K562 (cell line): ENCODE results near the gene PRSS23. TPM values are rescaled to one million over a fixed set of nuclear protein-coding genes. Genes with fewer than 3 reads are reported as not detected.

Experiments used
- ATAC-seq: fragments of 200-7000 bp; cut with Tn5 transposase; 3 replicates; pipeline ENCODE4 v1.9.1; 2020; ENCODE audit warnings: moderate library complexity
- BruUV-seq: library from RNA; stranded (reverse); fragments of 400-500 nt; replicated peaks from 2 replicates; lab custom pipeline; 2021; lab: Mats Ljungman, UMichigan
- CTCF ChIA-PET: fragments of 300-600 bp; formaldehyde crosslinking; extraction: SDS; loops from one replicate; lab custom pipeline; 2021; ENCODE audit warnings: low intra/inter-chr PET ratio; lab: Yijun Ruan, JAX
- POLR2A ChIA-PET: fragments of 300-600, 350-650 bp; sonication (Branson Sonifier 250); formaldehyde crosslinking; extraction: SDS; loops from one replicate; lab custom pipeline; 2021; ENCODE audit warnings: antibody characterized with exemption, inconsistent platforms; lab: Yijun Ruan, JAX
- DNase-seq, 4 experiments: peaks; one replicate each; pipeline versions ENCODE4 v3.0.0 to v3.0.0-alpha.2; 2011 to 2018; ENCODE audit warnings: low spot score in 3 of 4, mixed read lengths in 3 of 4; ENCODE audit errors: extremely low read depth in 1 of 4
- FAIRE-seq: peaks from 2 replicates; lab custom pipeline; 2011; peaks lifted over from hg19 to GRCh38; lab: Jason Lieb, UNC
- H2AFZ ChIP-seq: 2 replicates; pipeline ENCODE4 v1.6.0; 2011; ENCODE audit warnings: low read depth, low read length, control low read depth, inconsistent platforms
- H3K27ac ChIP-seq: fragments of 200-600 bp; 3 replicates; pipeline ENCODE4 v1.8.0; 2011; ENCODE audit warnings: low read depth, mild to moderate bottlenecking, control low read depth, inconsistent platforms, low read length, moderate library complexity, mixed read lengths; ENCODE audit errors: extremely low read depth
- H3K27me3 ChIP-seq, 2 experiments: fragments of 300-600 bp in 1 of 2; 2 replicates in 1 of 2; 3 replicates in 1 of 2; pipeline versions ENCODE4 v1.6.0 to v1.8.0; 2011; ENCODE audit warnings: inconsistent platforms in 2 of 2, low read length in 2 of 2, mild to moderate bottlenecking in 1 of 2, mixed read lengths in 1 of 2, moderate library complexity in 1 of 2; ENCODE audit not compliant: control insufficient read depth in 2 of 2, insufficient read depth in 2 of 2
- H3K36me3 ChIP-seq: fragments of 300-600 bp; 3 replicates; pipeline ENCODE4 v1.8.0; 2011; ENCODE audit warnings: mild to moderate bottlenecking, low read length, inconsistent platforms; ENCODE audit not compliant: control insufficient read depth, insufficient read depth
- H3K4me1 ChIP-seq, 2 experiments: fragments of 200-600 bp in 1 of 2; replicated peaks in 1 of 2; 2 replicates in 1 of 2; 3 replicates in 1 of 2; pipeline versions ENCODE4 v1.5.1 to v1.8.0; 2011; ENCODE audit warnings: inconsistent platforms in 2 of 2, low read length in 2 of 2, mild to moderate bottlenecking in 1 of 2, mixed read lengths in 1 of 2, moderate library complexity in 1 of 2; ENCODE audit not compliant: control insufficient read depth in 2 of 2, insufficient read depth in 2 of 2
- H3K4me2 ChIP-seq: 2 replicates; pipeline ENCODE4 v1.6.1; 2011; ENCODE audit warnings: low read length, control low read depth, inconsistent platforms, mixed read lengths; ENCODE audit not compliant: insufficient read depth
- H3K4me3 ChIP-seq: fragments of 200-600 bp; sonication (generic), shearing (Covaris generic); 2 replicates; pipeline ENCODE4 v1.5.1; 2016; ENCODE audit warnings: control low read depth, inconsistent platforms
- H3K79me2 ChIP-seq: fragments of 200-600 bp; 3 replicates; pipeline ENCODE4 v1.8.0; 2011; ENCODE audit warnings: low read length, inconsistent platforms; ENCODE audit not compliant: control insufficient read depth, insufficient read depth
- H3K9ac ChIP-seq, 2 experiments: 2 replicates each; pipeline versions ENCODE4 v1.6.0 to v1.6.1; 2011; ENCODE audit warnings: low read depth in 2 of 2, low read length in 2 of 2, control low read depth in 1 of 2, inconsistent platforms in 1 of 2, mild to moderate bottlenecking in 1 of 2, mixed read lengths in 1 of 2; ENCODE audit not compliant: insufficient read depth in 1 of 2
- H3K9me1 ChIP-seq: one replicate; pipeline ENCODE4 v1.6.0; 2011; ENCODE audit warnings: inconsistent platforms, mild to moderate bottlenecking, low read length, moderate library complexity; ENCODE audit not compliant: control insufficient read depth, insufficient read depth
- H3K9me3 ChIP-seq: replicated peaks from 2 replicates; pipeline ENCODE4 v1.5.1; 2011; ENCODE audit warnings: low read depth, low read length, inconsistent platforms; ENCODE audit not compliant: control insufficient read depth, insufficient read depth
- H4K20me1 ChIP-seq: replicated peaks from 2 replicates; pipeline ENCODE4 v1.6.1; 2011; ENCODE audit warnings: low read length, inconsistent platforms, mixed read lengths; ENCODE audit not compliant: control insufficient read depth, insufficient read depth
- CCNT2 ChIP-seq: IDR thresholded peaks from 2 replicates; pipeline ENCODE4 v1.6.1; 2011; ENCODE audit warnings: borderline replicate concordance, low read depth, mild to moderate bottlenecking, moderate library complexity, mixed read lengths, low read length; ENCODE audit not compliant: insufficient read length; ENCODE audit errors: extremely low read depth
- HDAC1 ChIP-seq, 2 experiments: fragments of 450-650 bp; IDR thresholded peaks; 2 replicates each; pipeline ENCODE4 v1.6.1; 2016 to 2017; ENCODE audit warnings: inconsistent platforms in 1 of 2, mild to moderate bottlenecking in 1 of 2, moderate library complexity in 1 of 2
- KDM4B ChIP-seq, 2 experiments: fragments of 450-650 bp in 1 of 2; sonication (generic) in 1 of 2; IDR thresholded peaks; 2 replicates each; pipeline ENCODE4 v1.6.1; 2016 to 2017; ENCODE audit warnings: borderline replicate concordance in 2 of 2, antibody characterized with exemption in 1 of 2, low read depth in 1 of 2, mild to moderate bottlenecking in 1 of 2
- MTA1 ChIP-seq: fragments of 450-650 bp; IDR thresholded peaks from 2 replicates; pipeline ENCODE4 v1.6.1; 2017; ENCODE audit warnings: borderline replicate concordance
- PML ChIP-seq: IDR thresholded peaks from 2 replicates; pipeline ENCODE4 v1.6.1; 2012; ENCODE audit warnings: low read length, inconsistent platforms
- PTRF ChIP-seq: fragments of 450-650 bp; IDR thresholded peaks from 2 replicates; pipeline ENCODE4 v1.6.1; 2016; ENCODE audit warnings: mild to moderate bottlenecking, missing genetic modification characterization, missing compliant biosample characterization
- RBM14 ChIP-seq: fragments of 200-400 bp; formaldehyde crosslinking; IDR thresholded peaks from 2 replicates; pipeline ENCODE4 v1.6.1; 2018; ENCODE audit warnings: low read depth, mild to moderate bottlenecking, low read length, moderate library complexity, borderline replicate concordance; ENCODE audit not compliant: insufficient read depth
- XRCC5 ChIP-seq: fragments of 200-400 bp; formaldehyde crosslinking; IDR thresholded peaks from 2 replicates; pipeline ENCODE4 v1.6.1; 2017; ENCODE audit warnings: low read depth, mild to moderate bottlenecking, low read length
- ZFP30 ChIP-seq: fragments of 250-450 bp; sonication (Bioruptor Pico); IDR thresholded peaks from 2 replicates; pipeline ENCODE4 v1.8.0; 2022; ENCODE audit warnings: moderate library complexity, mild to moderate bottlenecking, inconsistent platforms, borderline replicate concordance
- ZNF184 ChIP-seq: sonication (generic); formaldehyde crosslinking; IDR thresholded peaks from 2 replicates; pipeline ENCODE4 v1.5.0; 2020; ENCODE audit warnings: missing genetic modification reagents
- ZNF253 ChIP-seq: fragments of 250-450 bp; sonication (Bioruptor Pico); conservative IDR thresholded peaks from 2 replicates; pipeline ENCODE4 v1.6.1; 2021; ENCODE audit warnings: mild to moderate bottlenecking
- ZNF324 ChIP-seq: fragments of 250-450 bp; sonication (Bioruptor Pico); IDR thresholded peaks from 2 replicates; pipeline ENCODE4 v1.4.0; 2020; ENCODE audit warnings: mild to moderate bottlenecking
- ZNF830 ChIP-seq: fragments of 250-450 bp; sonication (Bioruptor Pico); IDR thresholded peaks from 2 replicates; pipeline ENCODE4 v1.5.0; 2021; ENCODE audit warnings: mild to moderate bottlenecking
- WGBS: fragments of 100-300 bp; shearing (Covaris generic); methylation state at CpG from one replicate; pipeline ENCODE4 v1.1.6; 2016; ENCODE audit warnings: low coverage, mixed read lengths; ENCODE audit not compliant: insufficient coverage; ENCODE audit errors: missing lambda C conversion rate; 5-methylcytosine and 5-hydroxymethylcytosine counted together
- in situ Hi-C: fragments of 300-500 bp; cut with MboI; formaldehyde crosslinking; loops from 4 replicates; pipeline ENCODE4 v1.15.0; 2018; ENCODE audit warnings: inconsistent platforms, mixed read lengths
- intact Hi-C: fragments of 100-400 bp; cut with micrococcal nuclease; formaldehyde crosslinking; loops from 2 replicates; pipeline ENCODE4 v1.14.2; 2022
- polyA plus RNA-seq, 8 experiments: library from polyadenylated mRNA; depleted of rRNA in 4 of 8; stranded (reverse) in 5 of 8; unstranded in 3 of 8; fragments of >200 nt; fragmentation: Nextera tagmentation in 2 of 8; fragmentation: Illumina TruSeq in 1 of 8; extraction: Ambion mirVana in 2 of 8; extraction: Trizol in 1 of 8; gene quantifications; 2 replicates each; pipeline versions ENCODE4 v1.2.1 to v1.2.3, GENCODE V29; 2011 to 2014; ENCODE audit warnings: inconsistent platforms in 1 of 8, missing spikeins in 1 of 8
- total RNA-seq, 7 experiments: library from RNA; depleted of rRNA in 6 of 7; stranded (reverse); fragments of >200 nt in 6 of 7; fragmentation: Illumina TruSeq in 2 of 7; extraction: Trizol in 2 of 7; gene quantifications; 2 replicates each; pipeline versions ENCODE4 v1.2.1 to v1.2.3, GENCODE V29; 2011 to 2021; ENCODE audit warnings: low replicate concordance in 1 of 7
- TF ChIP-seq, protein P1 (sequence below): fragments of 150-350 bp; conservative IDR thresholded peaks from 2 replicates; pipeline ENCODE4 v1.6.1; 2014; ENCODE audit warnings: low read length
- TF ChIP-seq, protein P2 (sequence below): sonication (generic); formaldehyde crosslinking; IDR thresholded peaks from 2 replicates; pipeline ENCODE4 v1.8.1; 2023; ENCODE audit warnings: mild to moderate bottlenecking, missing genetic modification reagents

Gene PRSS23
- total and polyA plus RNA-seq, 9 of the 15 experiments (the other 6 are each of a cell fraction or from before 2014, with no cell fraction given), result 0.04 to 0.51 (median 0.11) TPM; not detected in 2

DNA sequence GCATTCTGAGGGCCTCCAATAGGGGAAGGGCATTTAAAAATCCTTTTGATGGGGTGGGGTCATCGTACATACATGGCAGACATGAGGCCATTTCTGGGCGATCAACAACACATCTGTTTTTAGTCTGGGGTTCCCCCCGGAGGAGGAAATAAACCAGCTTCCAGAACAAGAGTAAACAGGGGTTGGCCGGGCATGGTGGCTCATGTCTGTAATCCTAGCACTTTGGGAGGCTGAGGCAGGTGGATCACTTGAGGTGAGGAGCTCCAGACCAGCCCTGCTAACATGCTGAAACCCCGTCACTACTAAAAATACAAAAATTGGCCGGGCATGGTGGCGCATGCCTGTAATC, 12.0 kb downstream of the PRSS23 start:
- no peak overlapping the region for H3K27ac ChIP-seq
- intact Hi-C loops (no loop called here), in situ Hi-C loops (no loop called here)
- CTCF ChIA-PET, result interaction anchor here (0.6 kb wide), 1 partner anchor 352 kb away, joined by 7 read pairs; no protein-coding TSS in a partner anchor
- no peaks in the 10 kb centered on the region for H3K36me3 ChIP-seq
- H4K20me1 ChIP-seq, result no peaks in the 10 kb centered on the region
- BruUV-seq, result no TSS peak
- H3K4me3 ChIP-seq, result no peak overlapping the region
- WGBS, result 1% methylated on average over 7 of the region's 7 CpGs
- no peaks in the 10 kb centered on the region for H3K4me1 ChIP-seq
- DNase-seq, result no peak
- no peak overlapping the region for H3K9ac ChIP-seq
- H3K4me2 ChIP-seq, result no peak overlapping the region
- TF ChIP-seq ZNF253 (CRISPR knock-in tag), result no peak
- TF ChIP-seq, protein P1, sequence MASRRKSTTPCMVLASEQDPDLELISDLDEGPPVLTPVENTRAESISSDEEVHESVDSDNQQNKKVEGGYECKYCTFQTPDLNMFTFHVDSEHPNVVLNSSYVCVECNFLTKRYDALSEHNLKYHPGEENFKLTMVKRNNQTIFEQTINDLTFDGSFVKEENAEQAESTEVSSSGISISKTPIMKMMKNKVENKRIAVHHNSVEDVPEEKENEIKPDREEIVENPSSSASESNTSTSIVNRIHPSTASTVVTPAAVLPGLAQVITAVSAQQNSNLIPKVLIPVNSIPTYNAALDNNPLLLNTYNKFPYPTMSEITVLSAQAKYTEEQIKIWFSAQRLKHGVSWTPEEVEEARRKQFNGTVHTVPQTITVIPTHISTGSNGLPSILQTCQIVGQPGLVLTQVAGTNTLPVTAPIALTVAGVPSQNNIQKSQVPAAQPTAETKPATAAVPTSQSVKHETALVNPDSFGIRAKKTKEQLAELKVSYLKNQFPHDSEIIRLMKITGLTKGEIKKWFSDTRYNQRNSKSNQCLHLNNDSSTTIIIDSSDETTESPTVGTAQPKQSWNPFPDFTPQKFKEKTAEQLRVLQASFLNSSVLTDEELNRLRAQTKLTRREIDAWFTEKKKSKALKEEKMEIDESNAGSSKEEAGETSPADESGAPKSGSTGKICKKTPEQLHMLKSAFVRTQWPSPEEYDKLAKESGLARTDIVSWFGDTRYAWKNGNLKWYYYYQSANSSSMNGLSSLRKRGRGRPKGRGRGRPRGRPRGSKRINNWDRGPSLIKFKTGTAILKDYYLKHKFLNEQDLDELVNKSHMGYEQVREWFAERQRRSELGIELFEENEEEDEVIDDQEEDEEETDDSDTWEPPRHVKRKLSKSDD, result no peak
- no peak for TF ChIP-seq MTA1
- TF ChIP-seq, protein P2, sequence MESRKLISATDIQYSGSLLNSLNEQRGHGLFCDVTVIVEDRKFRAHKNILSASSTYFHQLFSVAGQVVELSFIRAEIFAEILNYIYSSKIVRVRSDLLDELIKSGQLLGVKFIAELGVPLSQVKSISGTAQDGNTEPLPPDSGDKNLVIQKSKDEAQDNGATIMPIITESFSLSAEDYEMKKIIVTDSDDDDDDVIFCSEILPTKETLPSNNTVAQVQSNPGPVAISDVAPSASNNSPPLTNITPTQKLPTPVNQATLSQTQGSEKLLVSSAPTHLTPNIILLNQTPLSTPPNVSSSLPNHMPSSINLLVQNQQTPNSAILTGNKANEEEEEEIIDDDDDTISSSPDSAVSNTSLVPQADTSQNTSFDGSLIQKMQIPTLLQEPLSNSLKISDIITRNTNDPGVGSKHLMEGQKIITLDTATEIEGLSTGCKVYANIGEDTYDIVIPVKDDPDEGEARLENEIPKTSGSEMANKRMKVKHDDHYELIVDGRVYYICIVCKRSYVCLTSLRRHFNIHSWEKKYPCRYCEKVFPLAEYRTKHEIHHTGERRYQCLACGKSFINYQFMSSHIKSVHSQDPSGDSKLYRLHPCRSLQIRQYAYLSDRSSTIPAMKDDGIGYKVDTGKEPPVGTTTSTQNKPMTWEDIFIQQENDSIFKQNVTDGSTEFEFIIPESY (CRISPR knock-in tag), result no peak
- no peak for TF ChIP-seq ZNF324 (CRISPR knock-in tag)
- TF ChIP-seq KDM4B (IDR thresholded peaks at IDR 0.05; ENCODE audit: borderline replicate concordance in 2 of 2, low read depth in 1 of 2), result no peak
- no peak for TF ChIP-seq HDAC1 (IDR thresholded peaks at IDR 0.05)
- TF ChIP-seq ZNF184, result no peak
- TF ChIP-seq PML, result no peak
- no peak for TF ChIP-seq CCNT2
- no peak for TF ChIP-seq ZFP30
- no peak for TF ChIP-seq XRCC5
- no peak for TF ChIP-seq RBM14
- no peak for TF ChIP-seq ZNF830 (CRISPR knock-in tag)
- TF ChIP-seq PTRF (tag), result no peak
- no peaks in the 10 kb centered on the region for H3K79me2 ChIP-seq
- no peaks in the 10 kb centered on the region for H3K9me3 ChIP-seq
- no peak for ATAC-seq
- no peak overlapping the region for H2AFZ ChIP-seq
- H3K27me3 ChIP-seq, result peaks cover 4 to 28% of the 10 kb centered on the region in 2 experiments
- H3K9me1 ChIP-seq, result no peaks in the 10 kb centered on the region
- POLR2A ChIA-PET, result interaction anchor here (0.6 to 1.3 kb wide), 3 partner anchors 9 to 737 kb away, joined by 3 read pairs; no protein-coding TSS in a partner anchor
- FAIRE-seq, result no peak
